Measurements from ENCODE around the gene GNAT2.

DNA sequence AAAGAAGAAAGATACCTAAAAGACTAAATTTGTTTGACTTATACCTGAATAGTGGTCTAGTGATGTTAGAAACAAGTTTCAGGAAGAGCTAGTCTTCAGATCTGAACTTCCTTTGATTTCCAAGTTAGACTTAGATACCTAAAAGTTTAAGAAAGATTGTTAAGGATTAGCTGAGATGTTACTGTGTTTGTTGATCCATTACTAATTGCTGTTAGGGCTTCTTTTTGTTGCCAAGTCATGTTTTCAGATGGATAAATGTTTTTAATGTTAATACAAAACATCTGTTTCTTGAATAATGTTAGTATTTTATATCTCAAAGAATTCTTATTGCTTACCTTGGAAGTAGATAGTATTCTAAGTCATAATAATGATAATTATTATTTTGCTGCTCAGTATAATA, 59.4 kb downstream of the GNAT2 start:
- no peak for TF ChIP-seq POLR2A (IDR thresholded peaks at IDR 0.05; ENCODE audit: low read depth, low read length)
- TF ChIP-seq, protein P1, sequence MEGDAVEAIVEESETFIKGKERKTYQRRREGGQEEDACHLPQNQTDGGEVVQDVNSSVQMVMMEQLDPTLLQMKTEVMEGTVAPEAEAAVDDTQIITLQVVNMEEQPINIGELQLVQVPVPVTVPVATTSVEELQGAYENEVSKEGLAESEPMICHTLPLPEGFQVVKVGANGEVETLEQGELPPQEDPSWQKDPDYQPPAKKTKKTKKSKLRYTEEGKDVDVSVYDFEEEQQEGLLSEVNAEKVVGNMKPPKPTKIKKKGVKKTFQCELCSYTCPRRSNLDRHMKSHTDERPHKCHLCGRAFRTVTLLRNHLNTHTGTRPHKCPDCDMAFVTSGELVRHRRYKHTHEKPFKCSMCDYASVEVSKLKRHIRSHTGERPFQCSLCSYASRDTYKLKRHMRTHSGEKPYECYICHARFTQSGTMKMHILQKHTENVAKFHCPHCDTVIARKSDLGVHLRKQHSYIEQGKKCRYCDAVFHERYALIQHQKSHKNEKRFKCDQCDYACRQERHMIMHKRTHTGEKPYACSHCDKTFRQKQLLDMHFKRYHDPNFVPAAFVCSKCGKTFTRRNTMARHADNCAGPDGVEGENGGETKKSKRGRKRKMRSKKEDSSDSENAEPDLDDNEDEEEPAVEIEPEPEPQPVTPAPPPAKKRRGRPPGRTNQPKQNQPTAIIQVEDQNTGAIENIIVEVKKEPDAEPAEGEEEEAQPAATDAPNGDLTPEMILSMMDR (IDR thresholded peaks at IDR 0.05; ENCODE audit: extremely low read depth in 1 of 2, insufficient read depth in 1 of 2, low read depth in 1 of 2, low read length in 2 of 2), result no peak

Measured in endothelial cell of umbilical vein (primary cell).